Adrenal gland (tissue), 12 donors: ENCODE results near the gene TLE5. TPM values are rescaled to one million over a fixed set of nuclear protein-coding genes. Genes with fewer than 3 reads are reported as not detected.

Source experiments
- DNase-seq, 7 donors: peaks; one replicate each; pipeline ENCODE4 v3.0.0-alpha.2; 2019 to 2020
- H3K27ac ChIP-seq, 5 donors: fragments of 200-600 bp; sonication (generic) in 4 of 5; 1 replicate in 3 of 5; 2 replicates in 2 of 5; pipeline versions ENCODE4 v1.5.1 to v1.8.0; 2016 to 2020; ENCODE audit warnings: mild to moderate bottlenecking in 1 of 5
- H3K27me3 ChIP-seq: fragments of 200-600 bp; 2 replicates; pipeline ENCODE4 v1.8.0; 2021
- H3K36me3 ChIP-seq, 2 donors: fragments of 200-600 bp; replicated peaks in 1 of 2; 1 replicate in 1 of 2; 2 replicates in 1 of 2; pipeline versions ENCODE4 v1.5.1 to v1.8.0; 2018 to 2022
- H3K4me1 ChIP-seq, 2 donors: fragments of 200-600 bp; replicated peaks in 1 of 2; 1 replicate in 1 of 2; 2 replicates in 1 of 2; pipeline versions ENCODE4 v1.5.1 to v1.8.0; 2018 to 2021
- H3K4me3 ChIP-seq, 4 donors: fragments of 200-600 bp; sonication (generic) in 3 of 4; one replicate each; pipeline ENCODE4 v1.5.1; 2016 to 2018
- H3K9me3 ChIP-seq, 3 donors: fragments of 200-600 bp; sonication (generic) in 1 of 3; replicated peaks in 1 of 3; 1 replicate in 2 of 3; 2 replicates in 1 of 3; pipeline versions ENCODE4 v1.5.1 to v1.8.0; 2016 to 2021
- CTCF ChIP-seq, 6 experiments: fragments of 450-650 bp in 4 of 6; fragments of 200-600 bp in 2 of 6; sonication (generic) in 1 of 6; IDR thresholded peaks; 1 replicate in 5 of 6; 2 replicates in 1 of 6; pipeline versions ENCODE4 v1.5.1 to v1.8.0; 2016 to 2021; ENCODE audit warnings: antibody characterized with exemption in 6 of 6, mild to moderate bottlenecking in 2 of 6, moderate library complexity in 1 of 6
- POLR2A ChIP-seq, 2 donors: fragments of 450-650 bp; IDR thresholded peaks; one replicate each; pipeline ENCODE4 v1.6.1; 2017; ENCODE audit warnings: antibody characterized with exemption in 2 of 2, mild to moderate bottlenecking in 2 of 2, moderate library complexity in 1 of 2
- WGBS, 4 donors: extraction: QIAGEN DNeasy Blood & Tissue Kit in 2 of 4; methylation state at CpG; one replicate each; pipeline versions ENCODE4 v1.1.5 to v1.1.7; 2013 to 2017; 5-methylcytosine and 5-hydroxymethylcytosine counted together
- intact Hi-C, 2 donors: fragments of 100-400 bp; cut with DNase I; formaldehyde crosslinking; loops; one replicate each; pipeline versions ENCODE4 v1.14.1 to v1.15.0; 2022 to 2023
- polyA plus RNA-seq, 3 donors: library from polyadenylated mRNA; stranded (reverse); fragments of 200-250 nt in 2 of 3; fragments of 350-450 nt in 1 of 3; fragmentation: Illumina TruSeq in 1 of 3; extraction: RNeasy Lipid Tissue Mini Kit (QIAGEN cat#74804) in 1 of 3; gene quantifications; one replicate each; pipeline ENCODE4 v1.2.3, GENCODE V29; 2013 to 2014
- total RNA-seq, 9 donors: library from RNA; depleted of rRNA in 4 of 9; stranded (reverse); fragments of >200 nt in 4 of 9; fragments of 120-200 nt in 1 of 9; fragmentation: NEBNext Ultra II Directional in 1 of 9; extraction: Animal tissue kit (Norgen Biotek cat#: 25700) in 1 of 9; gene quantifications; one replicate each; pipeline versions ENCODE4 v1.1.0 to v1.2.4, GENCODE V29; 2013 to 2023
- donor health status: healthy with polysubstance abuse.
- donor health status: Bipolar disorder and iron deficiency.
- donor health status: DM: yes; HTN: yes; CAD: no.
- donor health status: DM: no; HTN: no; CAD: no.
- donor health status: DM: no; HTN: no; CAD: no.
- donor health status: DM: yes; HTN: yes; CAD: no.

The TLE5 gene
- total and polyA plus RNA-seq, 12 donors: 167 to 2,300 (median 670) TPM

GRCh38 chr19:3061182-3062161 is 823 bp downstream of the TLE5 start:
- WGBS, 4 donors: 1 to 3% (median 2%) methylated on average over 17 to 86 of the region's 88 CpGs; no CpG with 5 or more reads in 1 of the 4 donors
- peak in 4 of 7 donors; percentile 51 to 70 (median 62) for DNase-seq
- intact Hi-C loops: no loop called here

DNA sequence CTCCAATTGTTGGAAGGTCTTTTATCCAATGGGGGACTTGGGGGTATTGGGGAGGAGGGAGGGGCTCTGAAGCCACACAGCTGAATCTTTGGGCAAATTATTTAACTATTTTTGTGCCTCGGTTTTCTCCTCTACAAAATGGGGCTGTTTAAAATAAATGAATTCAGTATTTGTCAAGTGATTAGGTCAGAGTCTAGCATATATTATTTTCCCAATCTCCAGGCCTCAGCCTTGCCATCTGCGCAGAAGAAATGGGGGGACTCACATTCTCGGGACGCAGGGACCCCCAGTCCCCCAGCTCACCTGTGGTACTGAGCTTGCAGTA is 1.5 kb downstream of the TLE5 start:
- Histone ChIP-seq H3K4me3 (peak overlapping the region in 3 of 4 donors; percentile 48 to 97 (median 67)), H3K27me3 (no peaks in the 10 kb centered on the region), H3K27ac (peak overlapping the region; percentile 85 to 100 (median 94)), H3K4me1 (peaks cover 44 to 58% of the 10 kb centered on the region in 2 donors), H3K36me3 (peaks cover 0 to 28% of the 10 kb centered on the region in 2 donors), H3K9me3 (no peaks in the 10 kb centered on the region)
- no peak for DNase-seq
- 11 to 18% (median 12%) methylated on average over 4 of the region's 4 CpGs for WGBS, 4 donors
- TF ChIP-seq POLR2A (IDR thresholded peaks at IDR 0.05) (no peak), CTCF (IDR thresholded peaks at IDR 0.05) (no peak)
- intact Hi-C loops: no loop called here

More at GRCh38 chr19:3061182-3062161, 823 bp downstream of the TLE5 start:
- Histone ChIP-seq H3K4me3 (peak overlapping the region; percentile 32 to 97 (median 72)), H3K27ac (peak overlapping the region; percentile 85 to 100 (median 94)), H3K27me3 (no peaks in the 10 kb centered on the region), H3K4me1 (peaks cover 39 to 55% of the 10 kb centered on the region in 2 donors), H3K9me3 (no peaks in the 10 kb centered on the region), H3K36me3 (peaks cover 0 to 25% of the 10 kb centered on the region in 2 donors)
- TF ChIP-seq CTCF (IDR thresholded peaks at IDR 0.05) (peak in 1 of 6 experiments; percentile 33), POLR2A (IDR thresholded peaks at IDR 0.05) (peak; percentile 27 to 31)

- intact Hi-C loops: no loop called here
- H3K4me1 ChIP-seq: peaks cover 49 to 68% of the 10 kb centered on the region in 2 donors
- H3K9me3 ChIP-seq: no peaks in the 10 kb centered on the region
- H3K27ac ChIP-seq: peak overlapping the region in 3 of 5 donors; percentile 51 to 97 (median 93)
- WGBS, 4 donors: 77 to 86% (median 82%) methylated on average over 14 to 16 of the region's 16 CpGs
- TF ChIP-seq POLR2A (IDR thresholded peaks at IDR 0.05) (no peak), CTCF (IDR thresholded peaks at IDR 0.05) (no peak)
- no peak for DNase-seq
- H3K4me3 ChIP-seq: no peak overlapping the region
- no peaks in the 10 kb centered on the region for H3K27me3 ChIP-seq
- H3K36me3 ChIP-seq: peaks cover 0 to 40% of the 10 kb centered on the region in 2 donors
Measured at GRCh38 chr19:3059653-3060052, 2.6 kb downstream of the TLE5 start.

DNA sequence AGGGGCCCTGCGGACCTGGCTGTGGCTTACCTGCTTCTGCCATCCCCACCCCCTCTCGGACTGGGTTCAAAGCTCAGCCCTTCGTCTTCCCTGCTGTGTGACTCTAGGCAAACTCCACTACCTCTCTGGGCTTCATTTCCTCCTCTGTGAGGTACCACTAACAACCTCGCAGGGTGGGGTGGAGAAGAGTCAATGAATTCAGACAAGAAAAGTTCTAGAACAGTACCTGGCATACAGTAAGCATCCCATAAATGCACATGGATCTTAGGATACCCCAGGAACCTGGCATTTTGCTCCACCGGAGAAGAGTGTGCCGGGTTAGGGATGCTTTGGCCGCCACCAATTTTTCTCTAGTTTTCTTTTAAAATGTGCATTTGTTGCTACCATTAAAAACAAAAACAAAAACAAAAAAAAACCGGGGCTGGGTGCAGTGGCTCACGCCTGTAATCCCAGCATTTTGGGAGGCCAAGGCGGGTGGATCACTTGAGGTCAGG is 3.4 kb downstream of the TLE5 start:
- Histone ChIP-seq H3K4me1 (peaks cover 49 to 71% of the 10 kb centered on the region in 2 donors), H3K36me3 (peaks cover 0 to 47% of the 10 kb centered on the region in 2 donors), H3K9me3 (no peaks in the 10 kb centered on the region), H3K4me3 (peak overlapping the region in 1 of 4 donors; percentile 44), H3K27me3 (no peaks in the 10 kb centered on the region), H3K27ac (peak overlapping the region in 4 of 5 donors; percentile 82 to 97 (median 94))
- WGBS, 4 donors: 69 to 83% (median 76%) methylated on average over 8 to 10 of the region's 10 CpGs
- DNase-seq: no peak
- TF ChIP-seq CTCF (IDR thresholded peaks at IDR 0.05): no peak
- TF ChIP-seq POLR2A (IDR thresholded peaks at IDR 0.05): no peak
- intact Hi-C loops: no loop called here
